H1 (cell line): ENCODE data around the gene PRDX5. TPM values are rescaled to one million over a fixed set of nuclear protein-coding genes. Genes with fewer than 3 reads are reported as not detected.

Experiments
- CHD2 ChIP-seq: IDR thresholded peaks from 2 replicates; pipeline ENCODE4 v1.6.1; 2012; ENCODE audit warnings: low read length, improper control_type of control experiment
- EP300 ChIP-seq, 2 experiments: IDR thresholded peaks; 1 replicate in 1 of 2; 2 replicates in 1 of 2; pipeline ENCODE4 v1.6.1; 2011 to 2012; ENCODE audit warnings: low read depth in 2 of 2, low read length in 2 of 2, mild to moderate bottlenecking in 2 of 2, borderline replicate concordance in 1 of 2, inconsistent platforms in 1 of 2, moderate library complexity in 1 of 2
- GABPA ChIP-seq: IDR thresholded peaks from 2 replicates; pipeline ENCODE4 v1.6.1; 2011; ENCODE audit warnings: mild to moderate bottlenecking, low read length, moderate library complexity, borderline replicate concordance; ENCODE audit not compliant: insufficient read depth
- GTF2F1 ChIP-seq: IDR thresholded peaks from 2 replicates; pipeline ENCODE4 v1.6.1; 2012; ENCODE audit warnings: low read depth, low read length, improper control_type of control experiment, borderline replicate concordance
- HDAC2 ChIP-seq, 2 experiments: fragments of 300-600 bp in 1 of 2; sonication (generic) in 1 of 2; IDR thresholded peaks; 2 replicates each; pipeline ENCODE4 v1.6.1; 2011 to 2012; ENCODE audit warnings: low read depth in 2 of 2, low read length in 2 of 2, mild to moderate bottlenecking in 2 of 2, moderate library complexity in 2 of 2, borderline replicate concordance in 1 of 2, inconsistent platforms in 1 of 2
- NANOG ChIP-seq: IDR thresholded peaks from 2 replicates; pipeline ENCODE4 v1.6.1; 2011; ENCODE audit warnings: low read length, low read depth, mild to moderate bottlenecking, inconsistent platforms; ENCODE audit not compliant: insufficient read depth, poor library complexity, severe bottlenecking
- SIRT6 ChIP-seq: IDR thresholded peaks from one replicate; pipeline ENCODE4 v1.7.1; 2012; ENCODE audit warnings: low read length, inconsistent platforms
- SP1 ChIP-seq: IDR thresholded peaks from 2 replicates; pipeline ENCODE4 v1.6.1; 2011; ENCODE audit warnings: low read depth, low read length
- SUZ12 ChIP-seq: fragments of 200-600 bp; sonication (generic); IDR thresholded peaks from 2 replicates; pipeline ENCODE4 v1.6.1; 2012; ENCODE audit warnings: mild to moderate bottlenecking, inconsistent platforms, low read length, moderate library complexity, mixed read lengths
- polyA plus RNA-seq, 7 experiments: library from polyadenylated mRNA; depleted of rRNA in 3 of 7; stranded (reverse) in 5 of 7; unstranded in 2 of 7; fragments of >200 nt in 5 of 7; fragments of 200-250 nt in 2 of 7; gene quantifications; 1 replicate in 5 of 7; 2 replicates in 1 of 7; 4 replicates in 1 of 7; pipeline versions ENCODE4 v1.2.1 to v1.2.3, GENCODE V29; 2011 to 2013; ENCODE audit warnings: missing spikeins in 2 of 7, mixed read lengths in 2 of 7
- total RNA-seq: library from RNA; stranded (reverse); fragmentation: NEBNext Ultra II Directional; extraction: Animal tissue kit (Norgen Biotek cat#: 25700); gene quantifications from 2 replicates; pipeline ENCODE4 v1.2.1, GENCODE V29; 2021
- TF ChIP-seq, protein P1 (sequence below): fragments of 300-600 bp; sonication (generic); IDR thresholded peaks from 2 replicates; pipeline ENCODE4 v1.7.1; 2012; ENCODE audit warnings: low read length, moderate library complexity, mild to moderate bottlenecking, inconsistent platforms; ENCODE audit not compliant: insufficient replicate concordance

The PRDX5 gene
- total and polyA plus RNA-seq, 2 of the 8 experiments (the other 6 are each of a cell fraction or from before 2014, with no cell fraction given), result 201 to 582 TPM

- TF ChIP-seq, protein P1, sequence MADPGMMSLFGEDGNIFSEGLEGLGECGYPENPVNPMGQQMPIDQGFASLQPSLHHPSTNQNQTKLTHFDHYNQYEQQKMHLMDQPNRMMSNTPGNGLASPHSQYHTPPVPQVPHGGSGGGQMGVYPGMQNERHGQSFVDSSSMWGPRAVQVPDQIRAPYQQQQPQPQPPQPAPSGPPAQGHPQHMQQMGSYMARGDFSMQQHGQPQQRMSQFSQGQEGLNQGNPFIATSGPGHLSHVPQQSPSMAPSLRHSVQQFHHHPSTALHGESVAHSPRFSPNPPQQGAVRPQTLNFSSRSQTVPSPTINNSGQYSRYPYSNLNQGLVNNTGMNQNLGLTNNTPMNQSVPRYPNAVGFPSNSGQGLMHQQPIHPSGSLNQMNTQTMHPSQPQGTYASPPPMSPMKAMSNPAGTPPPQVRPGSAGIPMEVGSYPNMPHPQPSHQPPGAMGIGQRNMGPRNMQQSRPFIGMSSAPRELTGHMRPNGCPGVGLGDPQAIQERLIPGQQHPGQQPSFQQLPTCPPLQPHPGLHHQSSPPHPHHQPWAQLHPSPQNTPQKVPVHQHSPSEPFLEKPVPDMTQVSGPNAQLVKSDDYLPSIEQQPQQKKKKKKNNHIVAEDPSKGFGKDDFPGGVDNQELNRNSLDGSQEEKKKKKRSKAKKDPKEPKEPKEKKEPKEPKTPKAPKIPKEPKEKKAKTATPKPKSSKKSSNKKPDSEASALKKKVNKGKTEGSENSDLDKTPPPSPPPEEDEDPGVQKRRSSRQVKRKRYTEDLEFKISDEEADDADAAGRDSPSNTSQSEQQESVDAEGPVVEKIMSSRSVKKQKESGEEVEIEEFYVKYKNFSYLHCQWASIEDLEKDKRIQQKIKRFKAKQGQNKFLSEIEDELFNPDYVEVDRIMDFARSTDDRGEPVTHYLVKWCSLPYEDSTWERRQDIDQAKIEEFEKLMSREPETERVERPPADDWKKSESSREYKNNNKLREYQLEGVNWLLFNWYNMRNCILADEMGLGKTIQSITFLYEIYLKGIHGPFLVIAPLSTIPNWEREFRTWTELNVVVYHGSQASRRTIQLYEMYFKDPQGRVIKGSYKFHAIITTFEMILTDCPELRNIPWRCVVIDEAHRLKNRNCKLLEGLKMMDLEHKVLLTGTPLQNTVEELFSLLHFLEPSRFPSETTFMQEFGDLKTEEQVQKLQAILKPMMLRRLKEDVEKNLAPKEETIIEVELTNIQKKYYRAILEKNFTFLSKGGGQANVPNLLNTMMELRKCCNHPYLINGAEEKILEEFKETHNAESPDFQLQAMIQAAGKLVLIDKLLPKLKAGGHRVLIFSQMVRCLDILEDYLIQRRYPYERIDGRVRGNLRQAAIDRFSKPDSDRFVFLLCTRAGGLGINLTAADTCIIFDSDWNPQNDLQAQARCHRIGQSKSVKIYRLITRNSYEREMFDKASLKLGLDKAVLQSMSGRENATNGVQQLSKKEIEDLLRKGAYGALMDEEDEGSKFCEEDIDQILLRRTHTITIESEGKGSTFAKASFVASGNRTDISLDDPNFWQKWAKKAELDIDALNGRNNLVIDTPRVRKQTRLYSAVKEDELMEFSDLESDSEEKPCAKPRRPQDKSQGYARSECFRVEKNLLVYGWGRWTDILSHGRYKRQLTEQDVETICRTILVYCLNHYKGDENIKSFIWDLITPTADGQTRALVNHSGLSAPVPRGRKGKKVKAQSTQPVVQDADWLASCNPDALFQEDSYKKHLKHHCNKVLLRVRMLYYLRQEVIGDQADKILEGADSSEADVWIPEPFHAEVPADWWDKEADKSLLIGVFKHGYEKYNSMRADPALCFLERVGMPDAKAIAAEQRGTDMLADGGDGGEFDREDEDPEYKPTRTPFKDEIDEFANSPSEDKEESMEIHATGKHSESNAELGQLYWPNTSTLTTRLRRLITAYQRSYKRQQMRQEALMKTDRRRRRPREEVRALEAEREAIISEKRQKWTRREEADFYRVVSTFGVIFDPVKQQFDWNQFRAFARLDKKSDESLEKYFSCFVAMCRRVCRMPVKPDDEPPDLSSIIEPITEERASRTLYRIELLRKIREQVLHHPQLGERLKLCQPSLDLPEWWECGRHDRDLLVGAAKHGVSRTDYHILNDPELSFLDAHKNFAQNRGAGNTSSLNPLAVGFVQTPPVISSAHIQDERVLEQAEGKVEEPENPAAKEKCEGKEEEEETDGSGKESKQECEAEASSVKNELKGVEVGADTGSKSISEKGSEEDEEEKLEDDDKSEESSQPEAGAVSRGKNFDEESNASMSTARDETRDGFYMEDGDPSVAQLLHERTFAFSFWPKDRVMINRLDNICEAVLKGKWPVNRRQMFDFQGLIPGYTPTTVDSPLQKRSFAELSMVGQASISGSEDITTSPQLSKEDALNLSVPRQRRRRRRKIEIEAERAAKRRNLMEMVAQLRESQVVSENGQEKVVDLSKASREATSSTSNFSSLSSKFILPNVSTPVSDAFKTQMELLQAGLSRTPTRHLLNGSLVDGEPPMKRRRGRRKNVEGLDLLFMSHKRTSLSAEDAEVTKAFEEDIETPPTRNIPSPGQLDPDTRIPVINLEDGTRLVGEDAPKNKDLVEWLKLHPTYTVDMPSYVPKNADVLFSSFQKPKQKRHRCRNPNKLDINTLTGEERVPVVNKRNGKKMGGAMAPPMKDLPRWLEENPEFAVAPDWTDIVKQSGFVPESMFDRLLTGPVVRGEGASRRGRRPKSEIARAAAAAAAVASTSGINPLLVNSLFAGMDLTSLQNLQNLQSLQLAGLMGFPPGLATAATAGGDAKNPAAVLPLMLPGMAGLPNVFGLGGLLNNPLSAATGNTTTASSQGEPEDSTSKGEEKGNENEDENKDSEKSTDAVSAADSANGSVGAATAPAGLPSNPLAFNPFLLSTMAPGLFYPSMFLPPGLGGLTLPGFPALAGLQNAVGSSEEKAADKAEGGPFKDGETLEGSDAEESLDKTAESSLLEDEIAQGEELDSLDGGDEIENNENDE, result no peak
- TF ChIP-seq GABPA, result no peak
- no peak for TF ChIP-seq SP1
- TF ChIP-seq SIRT6, result no peak
- TF ChIP-seq HDAC2 (IDR thresholded peaks at IDR 0.05; ENCODE audit: borderline replicate concordance in 1 of 2, low read depth in 2 of 2, low read length in 2 of 2), result no peak
- TF ChIP-seq EP300 (IDR thresholded peaks at IDR 0.05; ENCODE audit: borderline replicate concordance in 1 of 2, low read depth in 2 of 2, low read length in 2 of 2), result no peak
- TF ChIP-seq SUZ12, result no peak
- TF ChIP-seq GTF2F1, result no peak
- TF ChIP-seq CHD2, result no peak
- TF ChIP-seq NANOG, result no peak
These were observed 36.0 kb downstream of the PRDX5 start (continued) for GRCh38 chr11:64353715-64354506.
